ENCODE results near the gene DYNLT2B.
"Not testable (repeated sequence)": the region's sequence is repeated elsewhere in the genome, so short reads cannot be mapped to it uniquely, and the experiment has no call there.

The DYNLT2B gene

DNA sequence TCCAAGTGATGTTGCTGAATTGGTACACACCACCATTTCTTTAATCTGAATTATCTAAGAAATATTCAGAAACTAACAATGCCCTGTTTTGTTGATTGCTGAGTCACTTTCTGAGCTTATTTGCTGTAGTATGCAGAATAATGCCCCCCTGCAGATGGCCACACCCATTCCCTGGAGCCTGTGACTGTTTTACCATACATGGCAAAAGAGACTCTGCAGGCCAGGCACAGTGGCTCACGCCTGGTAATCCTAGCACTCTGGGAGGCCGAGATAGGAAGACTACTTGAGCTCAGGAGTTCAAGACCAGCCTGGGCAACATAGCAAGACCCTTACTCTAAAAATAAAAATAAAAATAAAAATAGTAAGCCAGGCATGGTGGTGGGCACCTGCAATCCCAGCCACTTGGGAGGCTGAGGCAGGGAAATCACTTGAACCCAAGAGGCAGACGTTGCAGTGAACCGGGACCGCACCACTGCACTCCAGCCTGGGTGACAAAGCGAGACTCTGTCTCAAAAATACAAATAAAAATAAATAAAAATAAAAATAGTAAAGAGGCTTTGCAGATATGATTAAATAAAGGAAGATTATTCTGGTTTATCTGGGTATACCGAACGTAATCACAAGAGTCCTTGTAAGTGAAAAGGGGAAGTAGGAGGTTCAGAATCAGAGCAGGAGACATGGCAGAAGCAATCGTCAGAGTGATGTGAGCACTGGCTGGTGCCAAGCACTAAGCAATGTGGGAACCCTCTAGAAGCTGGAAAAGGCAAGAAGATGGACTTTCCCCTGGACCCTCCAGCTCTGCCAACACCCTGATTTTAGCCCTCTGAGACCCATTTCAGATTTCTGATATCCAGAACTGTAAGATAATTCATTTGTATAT is 49.5 kb downstream of the DYNLT2B start:
- DNase-seq: no peak

DNA sequence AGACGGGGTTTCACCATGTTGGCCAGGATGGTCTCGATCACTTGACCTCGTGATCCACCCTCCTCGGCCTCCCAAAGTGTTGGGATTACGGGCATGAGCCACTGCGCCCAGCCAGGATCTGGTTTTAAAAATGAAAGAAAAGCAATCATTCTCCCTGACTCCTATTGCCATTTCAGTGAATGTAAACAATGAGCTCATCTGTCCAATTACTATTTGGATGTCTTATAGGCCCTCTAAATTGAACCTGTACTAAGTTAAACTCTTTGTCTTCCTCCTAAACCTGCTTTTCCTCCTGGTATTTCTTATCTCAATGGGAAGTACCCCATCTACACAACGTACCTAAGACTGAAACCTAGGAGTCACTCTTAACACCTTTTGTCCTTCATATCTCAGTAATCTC is 54.2 kb downstream of the DYNLT2B start:
- DNase-seq: no peak

DNA sequence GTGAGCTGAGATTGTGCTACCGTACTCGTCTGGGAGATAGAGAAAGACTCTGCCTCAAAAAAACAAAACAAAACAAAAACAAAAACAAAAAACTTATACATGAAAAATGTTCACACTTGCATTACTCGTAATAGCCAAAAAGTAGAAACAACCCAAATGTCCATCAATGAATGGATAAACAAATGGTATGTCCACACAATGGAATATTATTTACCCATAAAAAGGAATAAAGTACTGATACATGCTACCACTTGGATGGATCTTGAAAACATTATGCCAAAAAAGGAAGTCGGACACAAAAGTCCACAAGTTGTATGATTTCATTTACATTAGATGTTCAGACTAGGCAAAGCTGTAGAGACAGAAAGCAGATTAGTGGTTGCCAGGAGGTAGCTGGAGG is 57.3 kb downstream of the DYNLT2B start:
- no peak for DNase-seq

DNA sequence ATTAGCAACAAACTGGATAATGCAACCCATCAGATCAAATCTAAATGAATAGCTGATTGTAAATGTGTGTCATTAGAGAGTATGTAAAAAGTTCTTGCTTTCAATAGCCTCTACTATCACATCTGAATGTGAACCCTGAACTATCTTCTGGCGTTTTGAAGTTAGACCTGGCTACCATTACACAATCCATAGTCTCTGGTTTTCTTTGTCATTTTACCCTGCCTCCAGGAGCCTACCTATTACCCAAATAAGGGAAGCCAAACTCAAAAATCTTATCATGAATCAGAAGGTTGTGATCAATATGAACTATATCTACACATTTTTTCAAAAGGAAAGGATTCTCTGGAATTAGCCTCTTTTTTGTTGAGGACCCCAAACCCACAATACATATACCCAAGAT is 62.3 kb downstream of the DYNLT2B start:
- DNase-seq: no peak

DNA sequence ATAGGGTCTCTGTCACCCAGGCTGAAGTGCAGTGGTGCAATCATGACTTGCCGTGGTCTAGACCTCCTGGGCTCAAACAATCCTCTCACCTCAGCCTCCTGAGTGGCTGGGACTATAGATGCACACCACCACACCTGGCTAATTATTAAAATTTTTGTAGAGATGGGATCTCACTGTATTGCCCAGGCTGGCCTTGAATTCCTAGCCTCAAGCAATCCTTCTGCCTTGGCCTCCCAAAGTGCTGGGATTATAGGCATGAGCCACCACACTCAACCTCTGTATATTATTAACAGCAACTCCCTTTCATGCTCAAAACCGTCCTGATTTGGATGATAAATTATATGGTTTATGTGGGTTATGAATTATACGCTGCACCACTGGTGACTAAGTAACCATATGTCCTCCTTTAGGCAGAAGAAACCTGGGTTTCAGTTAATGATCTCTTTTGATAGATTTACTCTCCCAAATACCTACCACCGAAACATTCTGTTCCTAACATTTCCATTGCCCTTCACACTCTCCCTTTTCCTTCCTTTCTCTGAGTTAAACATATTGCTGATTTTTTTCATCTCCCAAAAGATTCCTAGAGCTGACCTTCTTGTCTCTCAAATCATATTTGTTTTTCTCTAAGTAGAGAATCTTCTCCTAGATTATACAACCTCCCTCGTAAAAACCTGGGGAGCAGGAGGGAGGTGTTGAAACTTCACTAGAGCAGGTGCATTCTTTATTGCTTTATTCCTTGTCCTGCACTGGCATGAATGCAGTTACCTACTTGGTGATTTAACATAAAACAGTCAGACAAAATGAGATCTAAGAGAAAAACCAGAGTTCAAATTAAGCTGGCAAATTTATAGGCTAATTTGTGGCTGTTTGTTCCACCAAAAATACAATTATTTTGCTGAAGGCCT is 63.4 kb downstream of the DYNLT2B start:
- no peak for DNase-seq

DNA sequence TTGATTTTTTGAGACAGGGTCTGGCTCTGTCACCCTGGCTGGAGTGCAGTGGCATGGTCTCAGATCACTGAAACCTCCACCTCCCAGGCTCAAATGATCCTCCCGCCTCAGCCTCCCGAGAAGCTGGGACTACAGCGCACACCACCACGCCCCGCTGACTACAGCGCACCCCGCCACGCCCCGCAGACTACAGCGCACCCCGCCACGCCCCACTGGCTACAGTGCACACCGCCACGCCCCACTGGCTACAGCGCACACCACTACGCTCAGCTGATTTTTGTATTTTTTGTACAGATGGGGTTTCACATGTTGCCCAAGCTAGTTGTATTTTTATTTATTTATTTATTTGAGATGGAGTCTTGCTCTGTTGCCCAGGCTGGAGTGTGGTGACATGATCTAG is 66.1 kb downstream of the DYNLT2B start:
- no peak for DNase-seq

DNA sequence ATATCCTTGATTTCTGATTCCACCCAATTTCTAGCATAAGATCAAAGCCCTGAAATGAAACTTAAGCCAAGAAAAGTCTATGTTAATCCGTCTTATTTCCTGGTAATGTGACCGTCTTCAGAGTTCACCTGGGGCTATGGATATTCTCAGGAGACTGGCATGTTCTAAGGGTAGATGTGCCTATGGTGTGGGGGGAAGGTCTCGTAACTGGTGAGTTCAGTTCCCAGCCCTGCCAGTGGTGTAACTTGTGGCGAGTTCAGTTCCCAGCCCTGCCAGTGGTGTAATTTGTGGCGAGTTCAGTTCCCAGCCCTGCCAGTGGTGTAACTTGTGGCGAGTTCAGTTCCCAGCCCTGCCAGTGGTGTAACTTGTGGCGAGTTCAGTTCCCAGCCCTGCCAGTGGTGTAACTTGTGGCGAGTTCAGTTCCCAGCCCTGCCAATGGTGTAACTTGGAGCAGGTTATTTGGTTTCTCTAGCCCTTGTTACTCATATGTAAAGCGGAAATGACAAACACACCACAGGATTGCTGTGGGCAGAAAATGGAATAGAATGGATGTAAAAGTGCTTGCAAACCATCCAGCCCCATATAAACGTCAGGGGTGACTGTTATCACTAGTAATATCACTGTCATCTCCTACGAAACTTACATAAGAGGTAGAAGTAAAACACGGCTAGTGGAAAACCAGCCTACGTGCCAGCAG is 71.3 kb downstream of the DYNLT2B start:
- DNase-seq: no peak

DNA sequence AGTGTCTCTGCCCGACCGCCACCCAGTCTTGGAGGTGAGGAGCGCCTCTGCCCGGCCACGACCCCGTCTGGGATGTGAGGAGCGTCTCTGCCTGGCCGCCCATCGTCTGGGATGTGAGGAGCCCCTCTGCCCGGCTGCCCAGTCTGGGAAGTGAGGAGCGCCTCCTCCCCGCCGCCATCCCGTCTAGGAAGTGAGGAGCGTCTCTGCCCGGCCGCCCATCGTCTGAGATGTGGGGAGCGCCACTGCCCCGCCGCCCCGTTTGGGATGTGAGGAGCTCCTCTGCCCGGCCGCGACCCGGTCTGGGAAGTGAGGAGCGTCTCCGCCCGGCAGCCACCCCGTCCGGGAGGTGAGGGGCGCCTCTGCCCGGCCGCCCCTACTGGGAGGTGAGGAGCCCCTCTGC is 73.9 kb downstream of the DYNLT2B start:
- not testable (repeated sequence) for DNase-seq

DNA sequence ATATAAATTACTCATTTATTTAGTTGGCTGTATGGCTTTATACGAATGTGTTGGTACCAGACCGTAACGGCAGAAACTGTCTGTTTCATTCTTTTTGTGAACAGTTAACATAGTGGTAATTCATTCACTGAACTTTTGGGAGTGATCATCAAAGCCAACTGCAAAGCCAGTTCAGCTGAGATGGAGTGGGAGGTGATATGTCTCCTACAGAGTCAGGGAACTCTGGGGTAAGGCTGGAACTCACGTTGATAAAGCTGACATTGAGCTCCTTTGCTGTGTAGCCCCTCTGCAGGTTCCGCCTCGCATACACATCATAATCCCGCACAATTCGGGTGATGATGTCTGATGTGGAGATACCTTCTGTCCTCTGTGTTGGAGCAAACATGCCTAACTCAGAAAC is 76.3 kb downstream of the DYNLT2B start:
- no peak for DNase-seq

Data from NK-92 treated with Interleukin-12 subunit alpha and Interleukin-12 subunit beta, amount 100 ng/mL, for 24 hours (cell line).